GM18868 (cell line): ENCODE results near the gene PRKG1.
A peak's percentile ranks its signal among the peaks of the same experiment; 100 is the strongest.

Source experiments
- ATAC-seq: cut with Tn5 transposase; IDR thresholded peaks from one replicate; pipeline ENCODE4 v1.9.1; 2021; ENCODE audit warnings: mild to moderate bottlenecking, moderate library complexity; ENCODE audit not compliant: unreplicated experiment

Gene PRKG1

GRCh38 chr10:51772387-51772786 is 698.1 kb downstream of the PRKG1 start:
- no peak for ATAC-seq

GRCh38 chr10:51773681-51774080 is 699.4 kb downstream of the PRKG1 start:
- ATAC-seq: no peak

- no peak for ATAC-seq
Observed at GRCh38 chr10:51783941-51784340, 709.7 kb downstream of the PRKG1 start.

GRCh38 chr10:51786016-51786683 is 711.9 kb downstream of the PRKG1 start:
- no peak for ATAC-seq

- ATAC-seq: no peak
Observed at GRCh38 chr10:51786684-51787035, 712.4 kb downstream of the PRKG1 start.

- no peak for ATAC-seq
Observed at GRCh38 chr10:51788273-51788672, 714.0 kb downstream of the PRKG1 start.

GRCh38 chr10:51789118-51789517 is 714.8 kb downstream of the PRKG1 start:
- no peak for ATAC-seq

GRCh38 chr10:51789903-51790302 is 715.6 kb downstream of the PRKG1 start:
- ATAC-seq: no peak

GRCh38 chr10:51792678-51793077 is 718.4 kb downstream of the PRKG1 start:
- no peak for ATAC-seq

GRCh38 chr10:51800121-51800520 is 725.8 kb downstream of the PRKG1 start:
- no peak for ATAC-seq

- no peak for ATAC-seq
Observed at GRCh38 chr10:51800725-51801424, 726.6 kb downstream of the PRKG1 start.

GRCh38 chr10:51802030-51802429 is 727.7 kb downstream of the PRKG1 start:
- no peak for ATAC-seq

GRCh38 chr10:51804866-51805265 is 730.6 kb downstream of the PRKG1 start:
- no peak for ATAC-seq

- no peak for ATAC-seq
Observed at GRCh38 chr10:51806079-51806835, 732.0 kb downstream of the PRKG1 start.

- no peak for ATAC-seq
Observed at GRCh38 chr10:51808187-51808586, 733.9 kb downstream of the PRKG1 start.

GRCh38 chr10:51815723-51816122 is 741.4 kb downstream of the PRKG1 start:
- no peak for ATAC-seq

GRCh38 chr10:51821045-51821444 is 746.8 kb downstream of the PRKG1 start:
- no peak for ATAC-seq

- ATAC-seq: no peak
Observed at GRCh38 chr10:51821745-51822144, 747.5 kb downstream of the PRKG1 start.

GRCh38 chr10:51832652-51833383 is 758.5 kb downstream of the PRKG1 start:
- ATAC-seq: peak; percentile 95

GRCh38 chr10:51834548-51834947 is 760.3 kb downstream of the PRKG1 start:
- ATAC-seq: no peak

- ATAC-seq: no peak
Observed at GRCh38 chr10:51838471-51838870, 764.2 kb downstream of the PRKG1 start.
